Upper lobe of left lung (tissue), 4 donors: Measurements from ENCODE around the gene RLN1.

Experiments
- POLR2A ChIP-seq, 4 donors: fragments of 450-650 bp; IDR thresholded peaks; one replicate each; pipeline ENCODE4 v1.5.1; 2016 to 2017; ENCODE audit warnings: antibody characterized with exemption in 4 of 4, mild to moderate bottlenecking in 2 of 4
- TF ChIP-seq, protein P1 (sequence below), 6 experiments: fragments of 450-650 bp in 4 of 6; fragments of 200-600 bp in 2 of 6; sonication (generic) in 2 of 6; IDR thresholded peaks; one replicate each; pipeline ENCODE4 v1.5.1; 2016 to 2019; ENCODE audit warnings: antibody characterized with exemption in 6 of 6

DNA sequence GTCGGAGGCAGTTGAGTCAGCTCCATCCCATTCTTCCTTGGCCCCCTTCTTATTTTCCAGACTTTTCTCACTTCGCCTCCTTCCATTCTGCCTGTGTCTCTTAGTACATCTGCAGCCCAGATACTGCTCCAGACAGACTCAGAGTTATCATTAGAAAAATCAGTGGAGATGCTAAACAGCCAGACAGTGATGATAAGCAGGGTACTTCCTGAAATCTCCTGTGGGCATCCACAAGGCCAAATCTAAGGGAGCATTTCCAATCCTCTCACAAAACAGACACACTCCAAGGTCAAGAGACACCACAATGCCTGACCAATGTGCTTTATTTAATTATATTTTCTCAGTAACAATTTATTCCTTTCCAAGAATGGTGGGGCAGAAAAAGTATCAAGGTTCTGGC is 14.5 kb upstream of the RLN1 start:
- TF ChIP-seq, protein P1, sequence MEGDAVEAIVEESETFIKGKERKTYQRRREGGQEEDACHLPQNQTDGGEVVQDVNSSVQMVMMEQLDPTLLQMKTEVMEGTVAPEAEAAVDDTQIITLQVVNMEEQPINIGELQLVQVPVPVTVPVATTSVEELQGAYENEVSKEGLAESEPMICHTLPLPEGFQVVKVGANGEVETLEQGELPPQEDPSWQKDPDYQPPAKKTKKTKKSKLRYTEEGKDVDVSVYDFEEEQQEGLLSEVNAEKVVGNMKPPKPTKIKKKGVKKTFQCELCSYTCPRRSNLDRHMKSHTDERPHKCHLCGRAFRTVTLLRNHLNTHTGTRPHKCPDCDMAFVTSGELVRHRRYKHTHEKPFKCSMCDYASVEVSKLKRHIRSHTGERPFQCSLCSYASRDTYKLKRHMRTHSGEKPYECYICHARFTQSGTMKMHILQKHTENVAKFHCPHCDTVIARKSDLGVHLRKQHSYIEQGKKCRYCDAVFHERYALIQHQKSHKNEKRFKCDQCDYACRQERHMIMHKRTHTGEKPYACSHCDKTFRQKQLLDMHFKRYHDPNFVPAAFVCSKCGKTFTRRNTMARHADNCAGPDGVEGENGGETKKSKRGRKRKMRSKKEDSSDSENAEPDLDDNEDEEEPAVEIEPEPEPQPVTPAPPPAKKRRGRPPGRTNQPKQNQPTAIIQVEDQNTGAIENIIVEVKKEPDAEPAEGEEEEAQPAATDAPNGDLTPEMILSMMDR (IDR thresholded peaks at IDR 0.05), result no peak
- TF ChIP-seq POLR2A (IDR thresholded peaks at IDR 0.05), result no peak
